Lung (tissue), 12 donors: ENCODE measurements around the gene WDPCP. TPM values are rescaled to one million over a fixed set of nuclear protein-coding genes. Genes with fewer than 3 reads are reported as not detected.
A peak's percentile ranks its signal among the peaks of the same experiment; 100 is the strongest.
"Not testable (repeated sequence)": the region's sequence is repeated elsewhere in the genome, so short reads cannot be mapped to it uniquely, and the experiment has no call there.

ENCODE experiments used
- ATAC-seq: fragments of 200-7000 bp; cut with Tn5 transposase; one replicate; pipeline ENCODE4 v1.9.1; 2020; ENCODE audit warnings: moderate number of reproducible peaks; ENCODE audit not compliant: insufficient read depth, low FRiP score
- DNase-seq, 3 donors: peaks; one replicate each; pipeline ENCODE4 v3.0.0-alpha.2; 2013 to 2017
- H3K27ac ChIP-seq, 2 donors: one replicate each; pipeline ENCODE4 v1.5.1; 2013; ENCODE audit warnings: mild to moderate bottlenecking in 2 of 2, moderate library complexity in 2 of 2, control low read depth in 1 of 2, inconsistent platforms in 1 of 2, low read depth in 1 of 2, low read length in 1 of 2
- H3K27me3 ChIP-seq, 3 donors: one replicate each; pipeline ENCODE4 v1.5.1; 2013; ENCODE audit warnings: low read length in 2 of 3; ENCODE audit not compliant: control insufficient read depth in 3 of 3, insufficient read depth in 3 of 3
- H3K36me3 ChIP-seq, 4 donors: one replicate each; pipeline ENCODE4 v1.5.1; 2013; ENCODE audit warnings: low read length in 4 of 4, mild to moderate bottlenecking in 1 of 4, moderate library complexity in 1 of 4; ENCODE audit not compliant: control insufficient read depth in 4 of 4, insufficient read depth in 4 of 4
- H3K4me1 ChIP-seq, 5 donors: one replicate each; pipeline ENCODE4 v1.5.1; 2013; ENCODE audit warnings: low read length in 5 of 5, mild to moderate bottlenecking in 2 of 5, moderate library complexity in 1 of 5; ENCODE audit not compliant: control insufficient read depth in 5 of 5, insufficient read depth in 5 of 5
- H3K4me3 ChIP-seq: one replicate; pipeline ENCODE4 v1.5.1; 2013; ENCODE audit warnings: mild to moderate bottlenecking, control low read depth, moderate library complexity
- H3K9ac ChIP-seq, 2 donors: one replicate each; pipeline ENCODE4 v1.5.1; 2013; ENCODE audit warnings: low read length in 2 of 2, control low read depth in 1 of 2; ENCODE audit not compliant: insufficient read depth in 1 of 2
- H3K9me3 ChIP-seq, 4 donors: one replicate each; pipeline ENCODE4 v1.5.1; 2013; ENCODE audit warnings: low read length in 3 of 4, mild to moderate bottlenecking in 1 of 4, moderate library complexity in 1 of 4; ENCODE audit not compliant: control insufficient read depth in 4 of 4, insufficient read depth in 3 of 4
- CTCF ChIP-seq: IDR thresholded peaks from 2 replicates; pipeline ENCODE4 v1.5.1; 2012; ENCODE audit warnings: mild to moderate bottlenecking; ENCODE audit errors: control extremely low read depth, extremely low read depth
- WGBS, 2 donors: extraction: QIAGEN DNeasy Blood & Tissue Kit; methylation state at CpG; one replicate each; pipeline ENCODE4 v1.1.7; 2013; 5-methylcytosine and 5-hydroxymethylcytosine counted together
- polyA plus RNA-seq, 2 donors: library from polyadenylated mRNA; stranded (reverse); fragments of 200-250 nt; gene quantifications; one replicate each; pipeline ENCODE4 v1.2.1, GENCODE V29; 2013
- total RNA-seq, 2 donors: library from RNA; depleted of rRNA in 1 of 2; stranded (reverse); fragments of >200 nt in 1 of 2; gene quantifications; one replicate each; pipeline ENCODE4 v1.2.1, GENCODE V29; 2014 to 2021
- donor health status: control.
- donor health status: control.
- donor health status: Bipolar disorder and iron deficiency.
- donor health status: healthy.
- donor health status: DM: yes; HTN: yes; CAD: no.

The WDPCP gene
- total and polyA plus RNA-seq, 4 donors, result 2.3 to 40.7 (median 8.6) TPM

- Histone ChIP-seq H3K4me3 (no peak overlapping the region), H3K9me3 (no peaks in the 10 kb centered on the region), H3K4me1 (no peaks in the 10 kb centered on the region), H3K27ac (no peak overlapping the region), H3K36me3 (no peaks in the 10 kb centered on the region), H3K27me3 (no peaks in the 10 kb centered on the region), H3K9ac (no peak overlapping the region)
- peak in 2 of 3 donors; percentile 6 to 14 for DNase-seq
- TF ChIP-seq CTCF, result no peak
- WGBS, 2 donors, result 88 to 95% methylated on average over 2 of the region's 2 CpGs
- ATAC-seq, result no peak
Observed at GRCh38 chr2:63614448-63614968, 26.2 kb upstream of the WDPCP start.

- no peak for ATAC-seq
- Histone ChIP-seq H3K9ac (no peak overlapping the region), H3K9me3 (no peaks in the 10 kb centered on the region), H3K36me3 (no peaks in the 10 kb centered on the region), H3K27me3 (no peaks in the 10 kb centered on the region), H3K4me3 (no peak overlapping the region), H3K4me1 (no peaks in the 10 kb centered on the region), H3K27ac (no peak overlapping the region)
- no peak for DNase-seq
- 77 to 86% methylated on average over 2 of the region's 2 CpGs for WGBS, 2 donors
- no peak for TF ChIP-seq CTCF
Observed at GRCh38 chr2:63613391-63613901, 25.2 kb upstream of the WDPCP start.

- Histone ChIP-seq H3K9me3 (no peaks in the 10 kb centered on the region), H3K27ac (no peak overlapping the region), H3K27me3 (no peaks in the 10 kb centered on the region), H3K4me1 (no peaks in the 10 kb centered on the region), H3K9ac (no peak overlapping the region), H3K36me3 (peaks cover 0 to 8% (median 5%) of the 10 kb centered on the region in 4 donors), H3K4me3 (no peak overlapping the region)
- DNase-seq, result no peak
- no peak for ATAC-seq
- WGBS, 2 donors, result 96 to 97% methylated on average over 4 of the region's 4 CpGs
- TF ChIP-seq CTCF, result no peak
Observed at GRCh38 chr2:63610525-63610924, 22.2 kb upstream of the WDPCP start.

DNA sequence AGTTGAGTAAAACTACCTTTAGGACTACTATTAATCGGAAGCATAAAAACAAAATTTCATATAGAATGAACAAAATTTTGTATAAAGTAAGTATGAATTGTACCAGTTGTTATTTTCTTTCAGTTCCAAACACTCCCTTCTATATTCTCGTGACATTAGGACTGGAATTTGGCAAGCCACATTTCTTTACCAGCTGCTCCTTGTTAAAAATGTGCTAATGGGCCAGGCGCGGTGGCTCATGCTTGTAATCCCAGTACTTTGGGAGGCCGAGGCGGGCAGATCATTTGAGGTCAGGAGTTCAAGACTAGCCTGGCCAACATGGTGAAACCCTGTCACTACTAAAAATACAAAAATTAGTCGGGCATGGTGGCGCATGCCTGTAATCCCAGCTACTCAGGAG, 20.6 kb upstream of the WDPCP start:
- H3K9ac ChIP-seq, H3K4me3 ChIP-seq, H3K27ac ChIP-seq, H3K4me1 ChIP-seq, ATAC-seq, H3K27me3 ChIP-seq, H3K9me3 ChIP-seq: not testable (repeated sequence)
- 79 to 86% methylated on average over 8 of the region's 8 CpGs for WGBS, 2 donors
- H3K36me3 ChIP-seq, result peaks cover 9 to 21% (median 14%) of the 10 kb centered on the region in 4 donors
- peak in 2 of 3 donors; percentile 34 to 36 for DNase-seq
